ENCODE results near the gene GRM8. TPM values are rescaled to one million over a fixed set of nuclear protein-coding genes. Genes with fewer than 3 reads are reported as not detected.
"Not testable (repeated sequence)": the region's sequence is repeated elsewhere in the genome, so short reads cannot be mapped to it uniquely, and the experiment has no call there.

GRM8 gene
- total RNA-seq, 1 experiment from 2014 or later, result 1.8 TPM

DNA sequence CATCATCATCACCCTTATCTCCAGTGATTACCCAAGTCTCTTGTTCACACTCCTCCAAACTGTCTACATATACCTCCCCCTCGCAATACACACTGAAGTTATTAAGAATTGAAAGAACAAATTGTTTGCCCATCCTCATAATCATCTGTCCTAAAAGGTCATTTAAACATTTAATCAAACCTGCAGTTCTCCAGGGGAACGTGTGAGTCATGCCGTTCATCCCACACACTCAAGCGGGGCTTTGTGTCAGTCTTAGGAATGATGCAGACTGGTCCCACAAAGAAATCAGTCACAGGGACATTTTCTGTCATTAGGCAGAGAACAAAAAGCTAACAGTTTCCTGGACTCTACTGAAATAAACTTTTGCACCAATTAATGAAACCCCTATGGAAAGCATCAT lies 365.2 kb downstream of the GRM8 start:
- H3K27ac ChIP-seq (ENCODE audit: insufficient read length, low read depth, low read length); H3K27me3 ChIP-seq (ENCODE audit: insufficient read depth, low read length); H3T11ph ChIP-seq (ENCODE audit: low read length); H3K4ac ChIP-seq (ENCODE audit: low read depth, low read length); H4K20me1 ChIP-seq (ENCODE audit: control insufficient read depth, insufficient read depth, insufficient read length); H3K9me3 Mint-ChIP-seq; H3K27me3 Mint-ChIP-seq (ENCODE audit: low read depth); H2AK5ac ChIP-seq (ENCODE audit: insufficient read length, low read length); H4K8ac ChIP-seq (replicated peaks; ENCODE audit: insufficient read length, low read depth, low read length); H3K4me1 ChIP-seq (ENCODE audit: insufficient read depth, low read length); H3K23me2 ChIP-seq (ENCODE audit: insufficient read length, low read depth, low read length, poor library complexity, severe bottlenecking); H3K18ac ChIP-seq (ENCODE audit: insufficient read length, low read depth, low read length); H2BK120ac ChIP-seq (ENCODE audit: low read depth, low read length, poor library complexity, severe bottlenecking); H3K36me3 Mint-ChIP-seq (ENCODE audit: insufficient read depth in 1 of 3, low read depth in 3 of 3); H2BK5ac ChIP-seq (ENCODE audit: insufficient read length, low read length); H4K91ac ChIP-seq (ENCODE audit: insufficient read length, low read depth, low read length); H2AFZ ChIP-seq (ENCODE audit: low read length); H3K79me1 ChIP-seq (ENCODE audit: insufficient read depth, low read depth, low read length, poor library complexity, severe bottlenecking); DNase-seq; H2BK20ac ChIP-seq (ENCODE audit: low read depth, low read length, poor library complexity, severe bottlenecking); H3K23ac ChIP-seq (ENCODE audit: insufficient read length, low read depth, low read length); H3K4me2 ChIP-seq (ENCODE audit: insufficient read depth, insufficient read length, low read length); H3K79me2 ChIP-seq (ENCODE audit: insufficient read depth, low read length); H4K5ac ChIP-seq (ENCODE audit: insufficient read length, low read depth, low read length); H3K27ac Mint-ChIP-seq; H3K9me3 ChIP-seq (ENCODE audit: control insufficient read depth, low read depth, low read length); H3K56ac ChIP-seq (ENCODE audit: insufficient read length, low read depth, low read length); H2BK15ac ChIP-seq (ENCODE audit: low read depth, low read length); H2BK12ac ChIP-seq (ENCODE audit: insufficient read length, low read depth, low read length); H3K9ac ChIP-seq (ENCODE audit: extremely low read depth, insufficient read length, low read length); H3K4me3 Mint-ChIP-seq; H3K14ac ChIP-seq (ENCODE audit: insufficient read depth, low read length): not testable (repeated sequence)
- peaks cover 10 to 18% of the 10 kb centered on the region in 2 experiments for H3K4me1 Mint-ChIP-seq
- WGBS (ENCODE audit: extremely low coverage, insufficient read length, low lambda C conversion rate), result no CpG with 5 or more reads among the region's 4 CpGs

DNA sequence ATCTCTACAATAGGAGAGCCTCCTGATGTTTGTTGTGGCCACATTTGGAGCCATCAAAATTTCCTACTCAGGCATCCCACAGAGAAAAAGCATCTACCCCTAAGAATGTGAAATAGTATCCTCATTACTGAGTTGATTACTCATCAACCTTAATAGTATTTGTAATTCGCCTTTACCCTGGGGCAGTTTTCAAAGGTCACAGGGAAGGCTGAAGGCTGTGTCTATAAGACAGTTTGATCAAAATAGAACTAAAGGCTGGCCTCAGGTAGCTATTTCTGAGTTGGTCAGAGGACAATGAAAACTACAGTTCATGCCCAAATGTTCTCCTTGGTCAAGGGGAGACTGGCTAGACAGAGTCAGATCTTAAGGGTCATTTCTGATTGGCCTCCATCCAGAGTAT lies 370.0 kb downstream of the GRM8 start:
- H3K9ac ChIP-seq (ENCODE audit: extremely low read depth, insufficient read length, low read length); H4K5ac ChIP-seq (ENCODE audit: insufficient read length, low read depth, low read length); H3K23me2 ChIP-seq (ENCODE audit: insufficient read length, low read depth, low read length, poor library complexity, severe bottlenecking); H3K56ac ChIP-seq (ENCODE audit: insufficient read length, low read depth, low read length); H3K4me2 ChIP-seq (ENCODE audit: insufficient read depth, insufficient read length, low read length); H3K9me3 Mint-ChIP-seq; H3K27me3 ChIP-seq (ENCODE audit: insufficient read depth, low read length); H2BK120ac ChIP-seq (ENCODE audit: low read depth, low read length, poor library complexity, severe bottlenecking); H2BK5ac ChIP-seq (ENCODE audit: insufficient read length, low read length); H3K36me3 Mint-ChIP-seq (ENCODE audit: insufficient read depth in 1 of 3, low read depth in 3 of 3); H3K9me3 ChIP-seq (ENCODE audit: control insufficient read depth, low read depth, low read length); H3K23ac ChIP-seq (ENCODE audit: insufficient read length, low read depth, low read length); H3T11ph ChIP-seq (ENCODE audit: low read length); H3K4me3 Mint-ChIP-seq; H3K14ac ChIP-seq (ENCODE audit: insufficient read depth, low read length); H3K4ac ChIP-seq (ENCODE audit: low read depth, low read length); H4K8ac ChIP-seq (replicated peaks; ENCODE audit: insufficient read length, low read depth, low read length); H2BK15ac ChIP-seq (ENCODE audit: low read depth, low read length); H3K18ac ChIP-seq (ENCODE audit: insufficient read length, low read depth, low read length); H3K27ac Mint-ChIP-seq; H2BK12ac ChIP-seq (ENCODE audit: insufficient read length, low read depth, low read length); H3K79me2 ChIP-seq (ENCODE audit: insufficient read depth, low read length); DNase-seq; H2AK5ac ChIP-seq (ENCODE audit: insufficient read length, low read length); H2BK20ac ChIP-seq (ENCODE audit: low read depth, low read length, poor library complexity, severe bottlenecking); H3K27me3 Mint-ChIP-seq (ENCODE audit: low read depth); H2AFZ ChIP-seq (ENCODE audit: low read length); H3K27ac ChIP-seq (ENCODE audit: insufficient read length, low read depth, low read length); H4K20me1 ChIP-seq (ENCODE audit: control insufficient read depth, insufficient read depth, insufficient read length); H3K4me1 ChIP-seq (ENCODE audit: insufficient read depth, low read length); H4K91ac ChIP-seq (ENCODE audit: insufficient read length, low read depth, low read length); H3K79me1 ChIP-seq (ENCODE audit: insufficient read depth, low read depth, low read length, poor library complexity, severe bottlenecking): not testable (repeated sequence)
- WGBS (ENCODE audit: extremely low coverage, insufficient read length, low lambda C conversion rate), result no CpG with 5 or more reads among the region's 1 CpG
- peaks cover 15 to 18% of the 10 kb centered on the region in 2 experiments for H3K4me1 Mint-ChIP-seq

All from H9 (cell line).